ENCODE measurements around the gene HYDIN. TPM values are rescaled to one million over a fixed set of nuclear protein-coding genes. Genes with fewer than 3 reads are reported as not detected.

The HYDIN gene
- total and polyA plus RNA-seq, 9 of the 15 experiments (the other 6 are each of a cell fraction or from before 2014, with no cell fraction given): 0.08 to 0.43 (median 0.14) TPM; not detected in 1

DNA sequence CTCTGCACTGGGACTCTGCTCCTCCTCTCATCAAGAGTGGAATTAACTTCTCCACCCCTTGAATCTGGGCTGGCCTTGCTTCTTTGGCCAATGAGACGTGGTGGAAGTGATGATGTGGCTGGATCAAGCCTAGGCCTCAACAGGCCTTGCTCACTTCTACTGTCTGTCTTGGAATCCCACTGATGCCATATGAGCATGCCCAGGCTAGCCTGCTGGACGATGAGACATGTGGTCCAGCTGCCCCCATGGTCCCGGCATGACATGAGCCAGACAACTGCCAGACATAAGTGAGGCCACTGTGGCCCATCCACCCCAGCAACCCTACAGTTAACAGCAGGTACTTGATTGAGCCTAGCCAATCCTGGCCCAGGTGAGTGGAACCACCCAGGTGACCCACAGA lies 448.3 kb downstream of the HYDIN start:
- intact Hi-C loops (cut with micrococcal nuclease): no loop called here
- H3K4me3 ChIP-seq: no peak overlapping the region
- H3K4me2 ChIP-seq (ENCODE audit: insufficient read depth, low read length): no peak overlapping the region
- H3K9me3 ChIP-seq (replicated peaks; ENCODE audit: control insufficient read depth, insufficient read depth, low read depth, low read length): peaks cover 3% of the 10 kb centered on the region; the same call in 1 of the 2 replicates
- H2AFZ ChIP-seq (ENCODE audit: low read depth, low read length): no peak overlapping the region
- BruUV-seq (replicated peaks): no TSS peak
- H4K20me1 ChIP-seq (replicated peaks; ENCODE audit: control insufficient read depth, insufficient read depth, low read length): no peaks in the 10 kb centered on the region
- peaks cover 91% of the 10 kb centered on the region; the same call in 2 of the 3 replicates for H3K36me3 ChIP-seq (ENCODE audit: control insufficient read depth, insufficient read depth, low read length)
- in situ Hi-C loops (cut with MboI): no loop called here
- FAIRE-seq: no peak
- TF ChIP-seq KDM1A (IDR thresholded peaks at IDR 0.05) (no peak), STAT6 (CRISPR knock-in tag; IDR thresholded peaks at IDR 0.05) (no peak), ZKSCAN3 (CRISPR knock-in tag; IDR thresholded peaks at IDR 0.05) (no peak), ZNF311 (CRISPR knock-in tag; IDR thresholded peaks at IDR 0.05) (no peak), ZFPM2 (CRISPR knock-in tag; IDR thresholded peaks at IDR 0.05) (no peak), ZNF766 (CRISPR knock-in tag; conservative IDR thresholded peaks at IDR 0.05) (no peak), HDAC2 (IDR thresholded peaks at IDR 0.05) (no peak), HNRNPK (IDR thresholded peaks at IDR 0.05; ENCODE audit: low read depth, low read length, poor library complexity, severe bottlenecking) (no peak), ZNF507 (tag; conservative IDR thresholded peaks at IDR 0.05) (no peak), RAD21 (CRISPR knock-in tag; conservative IDR thresholded peaks at IDR 0.05 in 1 of 2, IDR thresholded peaks at IDR 0.05 in 1 of 2) (no peak), BRD4 (IDR thresholded peaks at IDR 0.05) (no peak), PKNOX1 (IDR thresholded peaks at IDR 0.05) (no peak), PHF8 (IDR thresholded peaks at IDR 0.05; ENCODE audit: borderline replicate concordance, low read length) (no peak)
- TF ChIP-seq, protein P1, sequence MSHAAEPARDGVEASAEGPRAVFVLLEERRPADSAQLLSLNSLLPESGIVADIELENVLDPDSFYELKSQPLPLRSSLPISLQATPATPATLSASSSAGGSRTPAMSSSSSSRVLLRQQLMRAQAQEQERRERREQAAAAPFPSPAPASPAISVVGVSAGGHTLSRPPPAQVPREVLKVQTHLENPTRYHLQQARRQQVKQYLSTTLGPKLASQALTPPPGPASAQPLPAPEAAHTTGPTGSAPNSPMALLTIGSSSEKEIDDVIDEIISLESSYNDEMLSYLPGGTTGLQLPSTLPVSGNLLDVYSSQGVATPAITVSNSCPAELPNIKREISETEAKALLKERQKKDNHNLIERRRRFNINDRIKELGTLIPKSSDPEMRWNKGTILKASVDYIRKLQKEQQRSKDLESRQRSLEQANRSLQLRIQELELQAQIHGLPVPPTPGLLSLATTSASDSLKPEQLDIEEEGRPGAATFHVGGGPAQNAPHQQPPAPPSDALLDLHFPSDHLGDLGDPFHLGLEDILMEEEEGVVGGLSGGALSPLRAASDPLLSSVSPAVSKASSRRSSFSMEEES (CRISPR knock-in tag; IDR thresholded peaks at IDR 0.05): no peak
- TF ChIP-seq, protein P2, sequence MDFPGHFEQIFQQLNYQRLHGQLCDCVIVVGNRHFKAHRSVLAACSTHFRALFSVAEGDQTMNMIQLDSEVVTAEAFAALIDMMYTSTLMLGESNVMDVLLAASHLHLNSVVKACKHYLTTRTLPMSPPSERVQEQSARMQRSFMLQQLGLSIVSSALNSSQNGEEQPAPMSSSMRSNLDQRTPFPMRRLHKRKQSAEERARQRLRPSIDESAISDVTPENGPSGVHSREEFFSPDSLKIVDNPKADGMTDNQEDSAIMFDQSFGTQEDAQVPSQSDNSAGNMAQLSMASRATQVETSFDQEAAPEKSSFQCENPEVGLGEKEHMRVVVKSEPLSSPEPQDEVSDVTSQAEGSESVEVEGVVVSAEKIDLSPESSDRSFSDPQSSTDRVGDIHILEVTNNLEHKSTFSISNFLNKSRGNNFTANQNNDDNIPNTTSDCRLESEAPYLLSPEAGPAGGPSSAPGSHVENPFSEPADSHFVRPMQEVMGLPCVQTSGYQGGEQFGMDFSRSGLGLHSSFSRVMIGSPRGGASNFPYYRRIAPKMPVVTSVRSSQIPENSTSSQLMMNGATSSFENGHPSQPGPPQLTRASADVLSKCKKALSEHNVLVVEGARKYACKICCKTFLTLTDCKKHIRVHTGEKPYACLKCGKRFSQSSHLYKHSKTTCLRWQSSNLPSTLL (IDR thresholded peaks at IDR 0.05): no peak
- TF ChIP-seq, protein P3, sequence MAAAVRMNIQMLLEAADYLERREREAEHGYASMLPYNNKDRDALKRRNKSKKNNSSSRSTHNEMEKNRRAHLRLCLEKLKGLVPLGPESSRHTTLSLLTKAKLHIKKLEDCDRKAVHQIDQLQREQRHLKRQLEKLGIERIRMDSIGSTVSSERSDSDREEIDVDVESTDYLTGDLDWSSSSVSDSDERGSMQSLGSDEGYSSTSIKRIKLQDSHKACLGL (CRISPR knock-in tag; IDR thresholded peaks at IDR 0.05; ENCODE audit: borderline replicate concordance, poor library complexity, severe bottlenecking): no peak
- WGBS (ENCODE audit: insufficient coverage, low coverage, missing lambda C conversion rate): 100% methylated on average over 3 of the region's 3 CpGs
- H3K27me3 ChIP-seq (ENCODE audit: control insufficient read depth in 2 of 2, insufficient read depth in 2 of 2, low read length in 2 of 2): no peaks in the 10 kb centered on the region
- no peak overlapping the region for H3K9ac ChIP-seq (ENCODE audit: insufficient read depth in 1 of 2, low read depth in 2 of 2, low read length in 2 of 2)
- no peaks in the 10 kb centered on the region for H3K79me2 ChIP-seq (ENCODE audit: control insufficient read depth, insufficient read depth, low read length)
- H3K4me1 ChIP-seq (replicated peaks in 1 of 2; ENCODE audit: control insufficient read depth in 2 of 2, insufficient read depth in 2 of 2, low read length in 2 of 2): no peaks in the 10 kb centered on the region
- DNase-seq (ENCODE audit: extremely low read depth in 1 of 4, low spot score in 3 of 4): no peak
- POLR2A ChIA-PET: interaction anchor here (1.2 kb wide), 1 partner anchor 11 kb away, joined by 3 read pairs; no protein-coding TSS in a partner anchor
- H3K27ac ChIP-seq (ENCODE audit: extremely low read depth, low read depth, low read length): no peak overlapping the region
- CTCF ChIA-PET (ENCODE audit: low intra/inter-chr PET ratio): no interaction called here
- no peak for ATAC-seq
- H3K9me1 ChIP-seq (ENCODE audit: control insufficient read depth, insufficient read depth, low read length): no peaks in the 10 kb centered on the region
